Panc1 (cell line): ENCODE measurements around the gene QKI.

Experiments used
- CTCF ChIP-seq: fragments of 450-650 bp; IDR thresholded peaks from 2 replicates; pipeline ENCODE4 v1.5.1; 2017; ENCODE audit warnings: mild to moderate bottlenecking
- POLR2AphosphoS5 ChIP-seq: IDR thresholded peaks from 2 replicates; pipeline ENCODE4 v1.6.1; 2012; ENCODE audit warnings: mild to moderate bottlenecking, low read depth, low read length, moderate library complexity
- REST ChIP-seq, 2 experiments: IDR thresholded peaks; 2 replicates each; pipeline ENCODE4 v1.6.1; 2011 to 2012; ENCODE audit warnings: low read depth in 2 of 2, control low read depth in 1 of 2, low read length in 1 of 2, mild to moderate bottlenecking in 1 of 2, moderate library complexity in 1 of 2; ENCODE audit not compliant: insufficient read depth in 1 of 2
- SIN3A ChIP-seq: IDR thresholded peaks from 2 replicates; pipeline ENCODE4 v1.6.1; 2012; ENCODE audit warnings: low read depth, mild to moderate bottlenecking, low read length, moderate library complexity, borderline replicate concordance; ENCODE audit not compliant: insufficient read depth
- TCF7L2 ChIP-seq: IDR thresholded peaks from 2 replicates; pipeline ENCODE4 v1.6.1; 2011; ENCODE audit warnings: mild to moderate bottlenecking, low read depth, low read length, inconsistent platforms

DNA sequence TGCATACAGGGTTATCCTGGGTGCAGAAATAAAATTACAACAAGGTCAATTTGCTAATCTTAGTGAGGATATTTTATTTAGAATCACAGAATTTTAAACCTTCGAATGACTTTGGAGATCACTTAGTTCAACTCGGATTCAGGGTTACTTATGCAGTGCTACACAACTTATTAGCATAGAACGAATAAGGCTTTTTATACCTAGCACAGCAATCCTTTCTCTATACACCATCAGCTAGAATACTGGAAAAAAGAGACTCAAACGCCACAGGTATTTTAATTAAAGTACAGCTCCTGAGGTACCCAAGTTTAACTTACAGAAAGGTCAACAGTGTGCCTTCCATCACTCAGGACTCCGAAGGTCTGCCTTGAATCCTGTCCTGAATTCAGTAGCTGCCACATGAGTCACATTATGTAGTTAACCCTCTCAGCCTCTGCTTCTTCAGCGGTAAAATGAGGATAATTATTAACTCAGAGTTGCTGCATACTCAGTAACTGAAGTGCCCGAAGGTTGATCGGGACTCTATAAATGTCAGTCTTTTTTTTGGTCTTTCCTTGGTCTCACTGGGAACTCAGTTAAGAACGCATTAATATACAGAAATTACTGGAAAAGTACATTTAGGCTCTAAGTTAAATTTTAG lies 6.0 kb upstream of the QKI start:
- TF ChIP-seq CTCF (no peak), TCF7L2 (no peak), REST (IDR thresholded peaks at IDR 0.05; ENCODE audit: insufficient read depth in 1 of 2, low read depth in 2 of 2, low read length in 1 of 2) (no peak), POLR2AphosphoS5 (no peak), SIN3A (no peak)
